Measurements from ENCODE around the gene ERCC2. TPM values are rescaled to one million over a fixed set of nuclear protein-coding genes. Genes with fewer than 3 reads are reported as not detected.

The ERCC2 gene
- 12.9 and 18.0 TPM in 2 replicates for total RNA-seq

DNA sequence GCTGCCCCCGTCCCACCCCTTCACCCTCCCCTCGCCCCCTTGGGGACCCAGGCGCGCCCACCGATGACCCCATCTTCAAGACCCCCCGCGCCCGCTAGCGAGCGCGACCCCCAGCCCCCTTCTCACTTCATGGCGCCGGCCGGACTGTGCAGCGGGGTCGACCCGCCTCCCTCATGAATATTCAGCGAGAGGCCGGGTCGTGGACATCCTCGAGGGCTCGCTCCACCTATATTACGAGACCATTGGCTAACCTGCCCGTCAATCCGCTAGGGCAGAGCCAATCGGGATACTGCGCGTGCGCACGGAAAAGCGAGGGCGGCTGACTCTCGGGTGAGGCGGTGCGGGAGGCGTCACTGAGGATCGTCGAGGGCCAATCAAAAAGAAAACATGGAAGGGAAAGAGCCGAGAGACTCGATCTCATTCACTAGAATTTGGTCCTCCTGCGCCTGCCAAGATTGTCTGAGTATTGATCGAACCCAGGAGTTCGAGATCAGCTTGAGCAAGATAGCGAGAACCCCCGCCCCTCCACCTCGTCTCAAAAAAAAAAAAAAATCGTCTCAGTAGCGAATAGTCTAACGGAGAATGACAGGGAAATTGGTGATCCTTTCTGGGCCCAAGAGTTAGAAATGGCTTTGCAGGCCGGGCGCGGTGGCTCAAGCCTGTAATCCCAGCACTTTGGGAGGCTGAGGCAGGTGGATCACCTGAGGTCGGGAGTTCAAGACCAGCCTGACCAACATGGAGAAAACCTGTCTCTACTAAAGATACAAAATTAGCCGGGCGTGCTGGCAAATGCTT is at the start of gene ERCC2:
Gene ERCC2, minus strand, starts transcription at position 164 of the 795 bp plus-strand sequence. Its CDS starts 33 bp downstream, at position 131.

DNA sequence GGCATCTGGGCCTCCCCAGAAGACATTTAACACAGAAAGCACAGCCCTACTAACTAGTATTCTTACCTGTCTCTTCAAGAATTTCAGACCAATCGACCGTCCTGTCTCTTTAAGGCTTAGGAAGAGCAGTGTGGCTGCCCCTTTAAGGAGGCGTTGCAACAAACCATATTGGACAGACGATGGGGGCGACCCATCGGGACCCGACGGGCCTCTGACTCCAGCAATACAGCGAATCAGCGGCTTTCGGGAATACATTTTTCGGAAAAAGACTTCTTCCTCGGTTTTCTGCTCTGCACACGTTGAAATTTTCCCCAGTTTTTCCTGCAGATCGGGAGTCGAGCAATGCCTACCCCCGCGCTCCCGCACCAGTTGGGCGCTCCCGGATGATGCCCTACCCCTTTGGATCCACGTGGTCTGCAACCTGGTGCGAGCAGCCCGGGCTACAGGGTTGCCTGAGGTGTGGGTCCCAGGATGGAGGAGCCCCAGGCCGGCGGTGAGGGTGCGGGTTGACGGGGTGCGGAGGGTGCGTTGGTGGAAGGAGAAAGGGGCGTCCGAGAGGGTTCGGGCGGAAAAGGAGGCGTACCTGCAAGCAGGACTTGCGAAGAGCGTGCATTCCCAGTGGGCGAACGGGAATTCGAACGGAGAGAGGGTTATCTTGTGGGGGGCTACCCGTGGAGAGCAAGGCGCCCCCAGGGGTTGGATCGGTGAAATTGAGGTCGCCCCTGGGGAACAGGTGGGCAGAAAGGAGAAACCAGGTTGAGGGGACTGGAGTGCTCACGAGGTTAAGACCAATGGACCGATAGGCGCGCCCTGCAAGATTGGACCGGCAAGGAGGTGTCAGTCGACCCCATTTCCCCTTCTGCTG is 36.1 kb upstream of the ERCC2 start, which contains the start of gene POLR1G:
Gene POLR1G, plus strand, starts transcription at position 419 of the 865 bp plus-strand sequence. Its CDS starts 53 bp downstream, at position 472.

GRCh38 chr19:45404557-45405434 is 34.4 kb upstream of the ERCC2 start, which contains the start of gene PPP1R13L:
Gene PPP1R13L (minus strand): TSS chr19:45405069. CDS start chr19:45398318, 6,751 bp downstream.

GRCh38 chr19:45340232-45340898 is 30.0 kb downstream of the ERCC2 start, which contains the start of gene KLC3:
Gene KLC3 (plus strand): TSS chr19:45340750. CDS start chr19:45345542, 4,792 bp downstream.

DNA sequence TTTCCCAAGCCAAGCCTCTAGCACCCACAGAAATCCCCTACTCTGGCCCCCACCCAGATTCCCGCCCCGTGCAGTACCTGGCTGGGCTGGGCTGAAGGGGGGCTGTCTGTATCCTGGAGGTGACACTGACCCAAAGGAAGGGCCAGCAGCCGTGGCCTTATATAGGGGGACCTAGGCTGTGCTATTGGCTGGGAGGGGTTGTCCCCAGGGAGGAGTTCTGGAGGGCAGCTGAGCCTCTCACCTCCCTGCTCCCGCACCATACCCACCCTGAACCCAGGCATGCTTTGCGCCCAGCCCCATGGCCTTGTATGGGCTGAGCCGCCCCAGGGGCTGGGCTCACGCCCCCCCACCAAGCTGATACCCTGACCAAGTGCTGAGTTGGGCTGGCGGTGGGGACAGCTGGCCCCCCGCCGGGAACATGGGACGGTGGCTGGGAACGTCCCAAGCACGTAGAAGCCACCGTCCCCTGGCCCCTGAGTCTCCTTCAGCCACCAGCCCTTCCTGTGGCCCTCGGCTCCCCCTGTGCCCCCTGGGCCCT is 47.6 kb downstream of the ERCC2 start, which contains the start of gene CKM:
Gene CKM, minus strand, starts transcription at position 132 of the 538 bp plus-strand sequence. CDS start 3,162 bp downstream, outside the sequence.

Other genes with a start within 250 kb of the ERCC2 start
- 1.1 and 2.1 TPM in 2 replicates for gene NKPD1, start 209.6 kb downstream of the ERCC2 start, total RNA-seq
- gene TRAPPC6A, start 192.3 kb downstream of the ERCC2 start, total RNA-seq, result 9.0 and 13.2 TPM in 2 replicates
- gene BLOC1S3, start 191.8 kb downstream of the ERCC2 start, total RNA-seq, result 7.7 and 7.8 TPM in 2 replicates
- 0.38 and 2.0 TPM in 2 replicates for gene EXOC3L2, start 125.2 kb downstream of the ERCC2 start, total RNA-seq
- 19.8 and 21.3 TPM in 2 replicates for gene MARK4, start 119.3 kb downstream of the ERCC2 start, total RNA-seq
- not detected in 2 replicates for gene CKM, start 47.7 kb downstream of the ERCC2 start, total RNA-seq
- 49.6 and 69.6 TPM in 2 replicates for gene KLC3, start 29.8 kb downstream of the ERCC2 start, total RNA-seq
- gene PPP1R13L, start 34.5 kb upstream of the ERCC2 start, total RNA-seq, result 93.5 and 112 TPM in 2 replicates
- gene POLR1G, start 36.1 kb upstream of the ERCC2 start, total RNA-seq, result 10.3 and 17.2 TPM in 2 replicates
- gene ERCC1, start 53.3 kb upstream of the ERCC2 start, total RNA-seq, result 209 and 217 TPM in 2 replicates
- 6.6 and 7.5 TPM in 2 replicates for gene FOSB, start 97.4 kb upstream of the ERCC2 start, total RNA-seq
- gene RTN2, start 126.5 kb upstream of the ERCC2 start, total RNA-seq, result 6.7 and 16.6 TPM in 2 replicates
- gene PPM1N, start 127.9 kb upstream of the ERCC2 start, total RNA-seq, result 1.9 and 4.1 TPM in 2 replicates
- 153 and 157 TPM in 2 replicates for gene VASP, start 136.9 kb upstream of the ERCC2 start, total RNA-seq
- 9.7 and 13.0 TPM in 2 replicates for gene OPA3, start 214.2 kb upstream of the ERCC2 start, total RNA-seq
- gene GPR4, start 231.6 kb upstream of the ERCC2 start, total RNA-seq, result not detected in 2 replicates